RPMI7951 (cell line): Measurements from ENCODE around the gene SMG6. TPM values are rescaled to one million over a fixed set of nuclear protein-coding genes. Genes with fewer than 3 reads are reported as not detected.
A peak's percentile ranks its signal among the peaks of the same experiment; 100 is the strongest.

Experiments
- DNase-seq: peaks from one replicate; pipeline ENCODE4 v3.0.0-alpha.2; 2012; ENCODE audit warnings: low read depth
- total RNA-seq: library from RNA; depleted of rRNA; stranded (reverse); fragments of >200 nt; shearing (Covaris generic); gene quantifications from 2 replicates; pipeline ENCODE4 v1.2.3, GENCODE V29; 2014; rRNA removed

The SMG6 gene
- 23.4 and 26.1 TPM in 2 replicates for total RNA-seq

DNA sequence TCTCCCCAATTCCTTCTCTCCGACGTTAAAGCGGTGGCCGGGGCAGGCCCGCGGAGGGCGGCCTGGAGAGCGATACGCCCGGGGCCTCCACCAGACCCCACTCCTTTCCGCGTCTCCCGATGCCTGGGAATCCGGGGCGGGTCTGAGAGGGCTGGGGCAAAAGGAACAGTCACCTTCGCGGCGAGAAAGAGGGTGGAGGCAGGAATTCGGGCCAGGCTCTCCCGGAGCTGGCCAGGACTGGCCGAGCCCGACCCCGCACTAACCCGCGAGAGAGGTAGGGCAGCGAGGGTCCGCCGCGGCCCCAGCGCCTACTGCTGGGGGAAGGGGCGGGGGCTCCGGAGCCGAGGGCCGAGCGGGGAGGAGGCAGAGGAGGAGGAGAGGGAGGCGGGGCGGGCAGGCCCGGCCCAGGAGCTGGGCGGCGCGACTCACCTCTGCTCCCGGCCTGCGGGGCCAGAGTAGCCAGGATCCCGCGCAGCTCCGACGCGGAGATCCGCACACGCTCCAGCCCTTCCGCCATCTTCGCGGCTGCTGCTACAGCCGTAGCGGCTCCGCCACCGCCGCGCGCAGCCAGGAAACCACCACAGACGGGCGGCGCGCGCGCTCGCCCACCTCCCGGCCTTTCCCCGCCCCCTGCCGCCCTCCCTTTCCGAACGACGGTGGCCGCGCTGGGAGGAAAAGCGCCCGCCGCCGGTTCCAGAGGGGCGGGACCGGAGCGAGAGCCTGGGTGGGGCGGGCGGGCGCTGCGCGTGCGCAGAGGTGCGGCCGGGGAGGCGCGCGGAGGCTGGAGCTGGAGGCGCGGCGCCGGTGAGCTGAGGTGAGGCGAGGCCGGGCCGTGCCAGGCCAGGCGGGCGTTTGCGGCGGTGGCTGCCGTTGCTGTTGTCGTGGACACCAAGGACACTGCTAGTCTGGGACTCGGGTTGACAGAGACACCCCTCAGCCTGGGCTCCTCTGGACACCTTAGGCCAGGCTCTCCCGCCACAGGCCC lies at the start of gene SMG6, which contains the start of gene SRR:
TSS of gene SMG6 (minus strand) at position 582 of the 985 bp plus-strand sequence. CDS start at position 517, 65 bp downstream.
TSS of gene SRR (plus strand) at position 747 of the 985 bp plus-strand sequence. CDS start 11,611 bp downstream, outside the sequence.
- peak; percentile 82 for DNase-seq

DNA sequence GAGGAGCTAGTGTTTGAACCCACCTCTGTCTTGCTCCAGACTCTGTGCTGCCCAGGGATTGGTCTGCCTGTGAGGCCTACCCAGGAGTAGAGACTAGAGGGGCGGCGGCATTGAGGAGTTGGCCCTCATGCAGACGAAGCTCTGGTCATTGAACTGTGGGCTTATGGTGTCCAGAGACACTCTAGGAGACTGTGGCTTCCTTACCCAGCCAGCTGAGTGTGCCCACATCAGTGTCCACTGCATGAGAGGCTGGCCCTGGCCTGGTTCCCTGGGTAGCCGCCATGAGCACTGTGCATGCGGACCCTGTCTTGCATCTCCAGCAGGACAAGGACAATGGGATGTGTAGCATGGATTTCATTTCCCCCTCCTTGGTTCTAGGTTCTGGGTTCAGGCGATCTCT lies 47.7 kb upstream of the SMG6 start:
- DNase-seq = no peak

DNA sequence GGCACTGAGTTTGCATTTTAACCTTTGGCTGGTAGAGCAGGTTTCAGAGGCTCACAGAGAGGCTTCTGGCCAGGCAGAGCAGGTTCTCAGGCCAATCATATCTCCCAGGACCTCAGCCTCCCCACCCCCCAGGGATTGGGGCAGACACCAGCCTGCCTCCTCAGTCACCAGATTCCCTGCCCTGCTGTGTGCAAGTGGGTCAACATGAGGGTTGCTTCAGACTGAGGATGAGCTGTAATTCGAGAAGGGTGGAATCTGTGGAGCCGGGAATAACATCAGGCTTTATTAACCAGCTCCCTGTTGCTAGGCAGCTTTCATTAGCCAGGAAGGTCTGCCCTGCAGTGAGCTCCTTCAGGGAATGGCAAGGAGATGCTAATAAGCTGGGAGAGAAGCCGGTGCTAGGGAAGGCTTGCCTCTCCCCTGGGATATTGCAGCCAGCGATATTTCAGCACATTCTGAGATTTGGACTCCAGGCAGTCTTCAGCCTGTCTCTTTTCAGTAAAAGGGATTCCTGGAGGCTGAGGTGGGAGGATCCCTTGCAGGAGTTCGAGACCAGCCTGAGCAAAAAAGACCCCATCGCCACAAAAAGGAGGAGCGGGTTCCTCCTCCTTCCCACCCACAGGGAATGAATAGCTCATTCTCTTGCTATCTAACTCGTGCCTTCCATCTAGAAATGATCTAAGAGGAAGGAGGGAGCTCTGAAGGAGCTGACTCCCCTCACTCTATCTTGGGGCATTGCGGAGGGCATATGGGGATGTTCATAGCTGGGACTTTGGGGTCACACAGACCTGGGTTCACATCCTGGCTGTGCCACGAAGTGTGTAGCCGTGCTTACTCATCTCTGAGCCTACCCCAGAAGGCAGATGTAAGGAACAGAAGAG lies 44.5 kb upstream of the SMG6 start:
- peak; percentile 73 for DNase-seq

DNA sequence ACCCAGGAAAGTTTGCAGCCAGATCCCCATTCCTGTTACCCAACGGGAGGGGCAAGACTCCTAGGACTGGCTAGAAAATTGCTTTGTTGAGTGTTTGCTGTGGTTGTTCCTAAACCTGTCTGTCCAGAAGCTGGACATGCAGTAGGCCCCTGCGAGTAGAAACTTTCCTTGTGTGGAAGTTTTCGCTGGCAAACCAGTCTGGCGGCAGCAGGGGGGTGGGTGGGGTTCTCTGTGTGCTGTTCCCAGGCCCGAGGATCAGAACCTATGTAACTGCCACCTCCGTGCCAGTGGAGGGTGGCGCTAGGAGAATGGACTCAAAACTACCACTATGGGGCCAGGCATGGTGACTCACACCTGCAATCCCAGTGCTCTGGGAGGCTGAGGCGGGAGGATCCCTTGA lies 42.9 kb upstream of the SMG6 start:
- DNase-seq = no peak

DNA sequence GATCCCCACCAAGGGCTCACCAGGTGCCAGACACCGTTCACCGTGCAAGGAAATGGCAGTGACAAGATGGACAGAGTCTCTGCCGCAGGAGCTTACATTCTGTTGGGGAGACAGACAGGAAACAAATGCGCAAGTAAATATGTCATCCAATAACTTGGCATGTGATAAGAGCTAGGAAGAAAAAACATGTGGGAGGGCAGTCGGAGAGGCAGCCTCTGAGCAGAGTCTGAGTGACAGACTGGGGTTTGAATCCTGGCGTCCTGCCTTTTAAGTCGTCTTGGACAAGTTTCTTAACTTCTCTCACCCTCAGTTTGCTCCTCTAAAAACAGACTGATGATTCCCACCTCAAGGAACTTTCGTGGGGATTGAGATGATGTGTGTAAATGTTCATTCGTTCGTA lies 40.9 kb upstream of the SMG6 start:
- no peak for DNase-seq

DNA sequence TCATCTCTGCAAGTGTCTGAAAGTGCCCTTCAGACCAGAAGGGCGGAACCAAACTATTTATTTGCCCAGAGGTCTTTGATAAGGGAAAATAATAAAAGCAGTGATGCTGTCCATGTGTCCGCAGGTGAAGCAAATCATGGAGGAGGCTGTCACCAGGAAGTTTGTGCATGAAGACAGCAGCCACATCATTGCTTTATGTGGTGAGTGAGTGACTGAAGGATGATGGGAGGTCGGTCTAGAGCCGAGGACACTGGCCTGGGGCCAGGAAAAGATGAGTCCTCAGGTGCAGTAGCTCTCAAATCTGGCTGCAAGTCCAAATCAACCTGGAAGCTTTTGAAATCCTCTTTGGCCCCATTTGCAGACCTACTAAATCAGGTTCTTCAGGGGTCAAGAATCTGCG lies 39.8 kb upstream of the SMG6 start:
- DNase-seq = no peak

DNA sequence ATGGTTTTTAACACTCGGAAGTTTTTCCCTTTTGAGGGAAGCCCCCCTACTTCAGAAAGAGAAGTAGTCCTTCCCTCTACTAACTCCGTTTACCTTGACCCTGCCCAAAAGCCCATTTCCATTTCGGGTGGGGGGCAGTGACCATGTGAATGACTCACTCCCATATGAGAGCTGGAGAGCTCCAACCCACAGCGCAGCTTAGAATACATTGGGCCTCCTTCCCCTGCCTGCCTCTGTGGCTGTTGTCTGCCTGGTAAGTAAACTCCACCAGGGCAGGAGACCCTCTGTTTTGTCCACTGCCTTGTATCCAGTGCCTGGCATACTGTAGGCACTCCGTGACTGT lies 34.7 kb upstream of the SMG6 start:
- no peak for DNase-seq

DNA sequence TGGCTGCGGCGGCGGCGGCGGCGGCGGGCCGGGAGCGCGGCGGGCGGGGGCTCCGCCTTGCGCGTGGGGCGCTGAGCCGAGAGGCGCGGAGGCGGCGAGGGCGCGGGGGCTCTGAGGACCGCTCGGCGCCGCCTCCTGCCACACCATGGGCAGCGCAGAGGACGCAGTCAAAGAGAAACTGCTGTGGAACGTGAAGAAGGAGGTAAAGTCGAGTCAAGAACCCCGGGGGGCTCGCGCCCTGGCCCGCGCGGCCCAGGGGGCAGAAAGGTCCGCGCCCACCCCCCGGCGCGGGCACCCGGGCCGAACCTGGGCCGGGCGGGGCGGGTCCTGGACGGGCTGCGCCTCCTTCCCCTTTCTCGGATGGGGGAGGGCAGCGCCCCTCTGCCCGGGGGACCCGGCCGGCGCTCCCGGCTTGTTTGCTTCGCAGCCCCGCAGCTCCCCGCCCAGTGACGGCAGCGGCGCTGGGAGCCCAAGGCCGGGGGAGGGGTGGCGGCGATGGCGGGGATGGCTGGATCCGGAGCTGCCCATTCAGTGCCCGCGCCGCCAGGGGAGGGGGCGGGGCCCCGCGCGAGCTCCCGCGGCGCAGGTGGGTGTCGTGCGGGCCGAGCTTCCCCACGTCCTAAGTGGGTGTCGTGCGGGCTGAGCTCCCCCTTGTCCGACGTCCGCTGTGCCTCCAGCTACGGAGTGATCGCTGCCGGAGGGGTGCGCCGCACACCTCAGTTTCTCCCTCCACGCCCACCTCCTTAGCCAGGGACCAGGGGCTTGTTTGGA lies 34.1 kb upstream of the SMG6 start:
- peak; percentile 54 for DNase-seq

DNA sequence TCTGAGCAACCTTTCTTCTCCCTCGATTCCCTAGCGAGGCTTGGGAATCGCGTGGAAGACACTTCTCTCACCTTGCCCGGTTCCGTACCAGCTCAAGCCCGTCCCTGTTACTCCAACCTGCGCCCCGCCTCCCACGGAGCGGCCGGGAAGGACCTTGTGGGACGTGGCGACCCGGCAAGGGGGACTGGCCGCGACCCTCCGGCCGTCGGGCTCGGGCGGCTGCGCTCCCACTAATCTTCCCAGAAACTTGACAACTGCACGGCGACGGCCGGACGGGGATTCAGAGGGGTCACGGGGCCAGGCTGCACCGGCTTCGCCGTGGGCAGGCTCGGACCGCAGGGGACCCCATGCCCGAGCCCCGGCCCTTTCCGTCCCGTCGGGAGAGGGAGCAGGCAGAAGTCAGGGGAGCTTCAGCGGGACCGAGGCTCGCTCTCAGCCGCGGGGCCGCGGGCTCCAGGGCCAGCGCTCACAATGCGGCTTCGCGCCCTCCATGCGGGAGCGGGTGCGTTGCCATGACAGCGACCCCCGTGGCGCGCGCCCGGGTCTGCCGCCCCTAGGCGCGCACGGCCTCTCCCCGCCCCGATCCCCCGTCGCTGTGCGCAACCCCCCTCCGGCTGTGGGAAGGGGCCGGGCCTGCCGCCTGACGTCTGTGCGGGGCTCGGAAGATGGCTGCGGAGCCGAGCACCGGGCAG lies 33.4 kb upstream of the SMG6 start, which contains the start of gene SGSM2:
TSS of gene SGSM2 (plus strand) at position 650 of the 692 bp plus-strand sequence. CDS start 188 bp downstream, outside the sequence.
- peak; percentile 39 for DNase-seq

DNA sequence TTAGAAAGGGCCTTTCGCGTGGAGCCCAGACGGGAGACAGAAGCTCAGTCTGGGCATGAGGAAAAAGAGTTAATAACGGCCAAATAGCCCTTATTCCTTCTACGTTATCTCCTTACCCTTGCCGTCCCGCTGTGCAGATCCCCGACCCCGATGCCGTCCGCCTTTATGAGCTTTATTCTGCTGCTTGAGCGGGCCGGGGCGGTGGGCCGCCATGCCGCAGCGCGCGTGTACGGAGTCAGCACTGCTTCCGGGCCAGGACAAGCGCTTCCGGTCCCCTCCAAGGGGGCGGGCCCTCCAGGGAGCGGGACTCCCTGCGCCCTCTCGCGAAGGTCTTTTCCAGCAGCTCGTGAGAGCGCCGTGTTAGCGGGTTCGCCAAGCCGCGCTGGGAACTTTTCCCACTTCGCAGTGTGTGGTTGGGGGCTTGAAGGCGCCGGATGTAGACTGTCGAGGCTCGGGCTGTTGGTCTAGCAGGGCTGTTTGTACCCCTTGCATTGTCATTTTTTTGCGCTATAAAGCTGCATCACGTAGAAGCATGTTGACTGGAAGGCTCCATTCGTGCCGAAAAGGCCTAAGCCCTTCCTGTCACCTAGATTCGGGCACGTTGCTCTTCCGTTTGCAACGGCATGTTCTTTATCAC lies 32.7 kb upstream of the SMG6 start, which contains the start of gene TSR1:
TSS of gene TSR1 (minus strand) at position 243 of the 637 bp plus-strand sequence. CDS start at position 213, 30 bp downstream.
- DNase-seq = peak; percentile 86

DNA sequence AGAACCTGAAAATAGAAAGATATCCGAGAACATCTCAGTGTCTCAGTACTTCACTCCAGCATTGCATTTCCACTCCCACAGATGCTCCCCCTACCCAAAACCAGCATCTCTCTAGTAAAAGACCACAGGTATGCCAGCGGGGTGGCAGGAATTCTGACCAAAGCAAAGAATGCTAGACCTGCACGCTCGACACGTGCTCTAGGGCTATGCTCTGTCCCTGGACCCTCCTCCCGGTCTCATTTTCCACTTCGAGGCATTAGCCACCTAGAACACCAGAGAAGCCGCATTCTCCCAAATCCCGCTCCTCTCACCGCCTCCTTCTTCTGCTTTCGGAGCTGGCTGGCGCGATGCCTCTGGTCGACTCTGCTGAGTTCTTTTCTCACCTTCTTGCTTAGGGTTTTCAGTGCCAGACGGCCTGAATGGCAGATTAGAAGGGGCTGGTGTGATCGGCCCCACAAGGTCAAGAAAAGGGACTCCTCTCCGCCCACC lies 32.2 kb upstream of the SMG6 start:
- DNase-seq = no peak

DNA sequence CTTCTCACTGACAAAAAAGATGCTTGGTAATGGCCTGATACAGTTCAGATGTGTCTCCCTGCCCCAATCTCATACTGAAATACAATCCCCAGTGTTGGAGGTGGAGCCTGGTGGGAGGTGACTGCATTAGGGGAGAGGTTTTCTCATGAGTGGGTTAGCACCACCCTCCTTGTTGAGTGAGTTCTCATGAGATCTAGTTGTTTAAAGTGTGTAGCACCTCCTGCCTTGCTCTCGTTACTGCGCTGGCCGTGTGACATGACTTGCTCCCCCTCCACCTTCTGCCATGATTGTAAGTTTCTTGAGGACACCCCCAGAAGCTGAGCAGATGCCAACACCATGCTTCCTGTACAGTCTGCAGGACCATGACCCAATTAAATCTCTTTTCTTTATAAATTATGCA lies 27.7 kb upstream of the SMG6 start:
- no peak for DNase-seq

DNA sequence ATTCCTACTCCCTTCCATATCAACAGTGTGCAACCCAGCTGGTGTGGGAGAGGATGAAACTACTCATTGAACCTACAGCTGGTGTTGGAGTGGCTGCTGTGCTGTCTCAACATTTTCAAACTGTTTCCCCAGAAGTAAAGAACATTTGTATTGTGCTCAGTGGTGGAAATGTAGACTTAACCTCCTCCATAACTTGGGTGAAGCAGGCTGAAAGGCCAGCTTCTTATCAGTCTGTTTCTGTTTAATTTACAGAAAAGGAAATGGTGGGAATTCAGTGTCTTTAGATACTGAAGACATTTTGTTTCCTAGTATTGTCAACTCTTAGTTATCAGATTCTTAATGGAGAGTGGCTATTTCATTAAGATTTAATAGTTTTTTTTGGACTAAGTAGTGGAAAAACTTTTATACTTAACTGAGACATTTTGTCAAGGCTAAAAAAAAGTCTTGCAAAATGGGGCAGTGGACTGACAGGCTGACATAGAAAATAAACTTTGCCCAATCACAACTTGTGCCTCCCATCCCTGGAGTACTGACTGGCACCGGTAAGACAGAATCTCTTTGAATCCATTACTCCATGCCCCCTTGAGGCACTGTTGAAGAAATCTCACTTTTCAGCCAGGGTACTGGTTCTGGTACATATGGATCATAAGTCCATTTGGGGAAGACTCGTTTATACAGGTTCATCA lies 20.2 kb upstream of the SMG6 start:
- DNase-seq = no peak

DNA sequence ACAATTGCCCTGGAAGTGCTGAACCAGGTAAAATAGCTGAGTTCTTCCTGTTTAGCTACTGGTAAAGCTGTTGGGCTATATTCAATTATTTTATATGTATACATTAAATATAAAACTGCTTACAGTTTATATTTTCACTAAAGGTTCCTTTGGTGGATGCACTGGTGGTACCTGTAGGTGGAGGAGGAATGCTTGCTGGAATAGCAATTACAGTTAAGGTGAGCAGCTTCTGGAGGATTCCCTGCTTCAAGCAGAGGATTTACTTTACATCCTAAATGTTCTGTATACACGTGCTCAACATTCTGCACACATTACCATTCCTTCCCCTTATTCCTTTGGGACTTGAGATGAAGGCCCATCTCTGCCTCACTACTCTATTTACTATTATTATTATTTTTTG lies 17.8 kb upstream of the SMG6 start:
- no peak for DNase-seq

DNA sequence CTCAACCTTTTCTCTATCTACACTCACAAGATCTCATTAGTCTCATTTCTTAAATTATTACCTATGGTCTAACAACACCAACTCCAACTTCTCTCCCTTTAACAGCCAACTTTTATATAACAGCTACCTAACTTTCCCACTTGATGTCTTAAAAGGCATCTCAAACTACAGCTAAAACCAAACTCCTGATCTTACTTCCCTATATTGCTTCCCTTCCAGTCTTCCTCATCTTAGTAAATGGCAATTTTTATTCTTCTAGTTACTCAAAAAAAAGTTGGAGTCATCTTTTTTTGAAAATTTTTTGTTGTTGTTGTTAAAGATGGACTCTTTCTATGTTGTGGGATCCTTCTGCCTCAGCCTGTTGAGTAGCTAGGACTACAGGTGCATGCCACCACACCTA lies 15.5 kb upstream of the SMG6 start:
- DNase-seq = no peak

DNA sequence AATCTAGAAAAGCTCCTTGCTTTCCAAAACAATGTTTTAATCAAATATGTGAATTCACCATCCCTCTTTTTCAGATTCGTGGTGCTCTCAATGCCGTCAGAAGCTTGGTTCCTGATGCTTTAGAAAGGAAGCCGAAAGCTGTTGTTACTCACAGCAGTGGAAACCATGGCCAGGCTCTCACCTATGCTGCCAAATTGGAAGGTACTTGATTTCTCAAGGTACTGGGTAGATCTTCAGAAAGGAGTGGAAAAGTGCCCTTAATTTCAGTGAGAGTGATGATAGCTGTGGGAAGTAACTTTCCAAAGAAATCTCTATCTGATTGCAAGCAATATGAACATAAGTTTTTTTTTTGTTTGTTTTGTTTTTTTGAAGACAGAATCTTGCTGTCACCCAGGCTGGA lies 14.2 kb upstream of the SMG6 start:
- DNase-seq = no peak

DNA sequence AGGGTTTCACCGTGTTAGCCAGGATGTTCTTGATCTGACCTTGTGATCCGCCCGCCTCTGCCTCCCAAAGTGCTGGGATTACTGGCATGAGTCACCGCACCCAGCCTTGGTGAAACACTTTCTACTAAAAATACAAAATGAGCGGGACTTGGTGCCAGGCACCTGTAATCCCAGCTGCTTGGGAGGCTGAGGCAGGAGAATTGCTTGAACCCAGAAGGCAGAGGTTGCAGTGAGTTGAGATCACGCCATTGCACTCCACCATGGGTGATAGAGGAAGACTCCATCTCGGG lies 13.3 kb upstream of the SMG6 start:
- DNase-seq = peak; percentile 3

DNA sequence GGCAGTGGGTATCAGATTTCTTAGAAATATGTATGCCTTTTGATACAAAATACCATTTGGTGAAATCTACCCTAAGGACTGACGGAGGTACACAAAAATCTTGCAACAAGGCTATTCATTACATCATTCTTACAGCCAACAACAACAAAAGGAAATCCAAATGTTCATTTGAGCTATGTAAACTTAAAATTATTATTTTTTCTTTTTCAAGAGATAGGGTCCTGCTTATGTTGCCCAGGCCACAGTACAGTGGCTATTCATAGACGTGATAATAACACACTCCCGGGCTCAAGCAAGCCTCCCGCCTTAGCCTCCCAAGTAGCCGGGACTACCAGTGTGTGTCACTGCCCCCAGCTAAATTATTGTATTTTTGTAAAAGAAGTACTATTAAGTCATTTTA lies 9.2 kb upstream of the SMG6 start:
- DNase-seq = no peak

DNA sequence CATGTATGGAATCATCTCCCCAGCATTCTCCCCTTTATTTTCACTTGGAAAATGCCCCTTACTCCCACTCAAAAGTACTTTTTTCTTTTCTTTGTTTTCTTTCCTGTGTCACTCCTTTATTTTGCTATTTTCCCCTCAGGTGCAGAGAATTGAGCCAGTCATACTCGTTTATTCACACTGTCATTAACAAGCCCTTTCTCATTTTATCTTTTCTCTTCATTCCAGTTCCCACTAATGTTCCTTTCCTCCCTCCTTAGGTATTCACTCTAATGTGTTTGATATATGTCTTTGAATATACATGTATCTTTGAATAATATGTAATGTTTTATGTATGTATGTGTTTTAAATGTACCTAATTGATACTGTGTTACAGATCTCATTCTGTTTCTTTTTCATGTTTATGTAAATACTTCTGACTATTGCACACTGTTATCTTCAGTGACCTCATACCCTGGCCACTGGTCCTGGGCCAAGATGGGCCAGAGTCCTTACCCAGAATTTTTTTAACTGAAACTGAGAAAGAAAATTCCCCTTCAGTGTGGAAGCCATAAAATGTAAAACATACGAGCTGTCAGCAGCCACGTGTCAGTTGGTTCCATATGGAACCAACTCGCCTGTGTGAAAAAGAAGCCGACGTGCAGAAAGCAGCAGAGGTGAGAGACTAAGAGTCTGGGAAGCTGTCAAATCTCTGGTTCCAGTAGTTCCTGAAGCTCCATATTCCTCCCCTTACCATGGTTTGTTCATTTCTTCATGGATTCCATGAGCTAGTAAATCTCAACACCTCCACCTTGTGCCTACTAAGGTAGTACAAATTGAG lies 6.0 kb upstream of the SMG6 start:
- no peak for DNase-seq
